Lung (tissue), 12 donors: ENCODE measurements around the gene SNX9. TPM values are rescaled to one million over a fixed set of nuclear protein-coding genes. Genes with fewer than 3 reads are reported as not detected.

Source experiments
- ATAC-seq: fragments of 200-7000 bp; cut with Tn5 transposase; one replicate; pipeline ENCODE4 v1.9.1; 2020; ENCODE audit warnings: moderate number of reproducible peaks; ENCODE audit not compliant: insufficient read depth, low FRiP score
- DNase-seq, 3 donors: peaks; one replicate each; pipeline ENCODE4 v3.0.0-alpha.2; 2013 to 2017
- H3K27ac ChIP-seq, 2 donors: one replicate each; pipeline ENCODE4 v1.5.1; 2013; ENCODE audit warnings: mild to moderate bottlenecking in 2 of 2, moderate library complexity in 2 of 2, control low read depth in 1 of 2, inconsistent platforms in 1 of 2, low read depth in 1 of 2, low read length in 1 of 2
- H3K27me3 ChIP-seq, 3 donors: one replicate each; pipeline ENCODE4 v1.5.1; 2013; ENCODE audit warnings: low read length in 2 of 3; ENCODE audit not compliant: control insufficient read depth in 3 of 3, insufficient read depth in 3 of 3
- H3K36me3 ChIP-seq, 4 donors: one replicate each; pipeline ENCODE4 v1.5.1; 2013; ENCODE audit warnings: low read length in 4 of 4, mild to moderate bottlenecking in 1 of 4, moderate library complexity in 1 of 4; ENCODE audit not compliant: control insufficient read depth in 4 of 4, insufficient read depth in 4 of 4
- H3K4me1 ChIP-seq, 5 donors: one replicate each; pipeline ENCODE4 v1.5.1; 2013; ENCODE audit warnings: low read length in 5 of 5, mild to moderate bottlenecking in 2 of 5, moderate library complexity in 1 of 5; ENCODE audit not compliant: control insufficient read depth in 5 of 5, insufficient read depth in 5 of 5
- H3K4me3 ChIP-seq: one replicate; pipeline ENCODE4 v1.5.1; 2013; ENCODE audit warnings: mild to moderate bottlenecking, control low read depth, moderate library complexity
- H3K9ac ChIP-seq, 2 donors: one replicate each; pipeline ENCODE4 v1.5.1; 2013; ENCODE audit warnings: low read length in 2 of 2, control low read depth in 1 of 2; ENCODE audit not compliant: insufficient read depth in 1 of 2
- H3K9me3 ChIP-seq, 4 donors: one replicate each; pipeline ENCODE4 v1.5.1; 2013; ENCODE audit warnings: low read length in 3 of 4, mild to moderate bottlenecking in 1 of 4, moderate library complexity in 1 of 4; ENCODE audit not compliant: control insufficient read depth in 4 of 4, insufficient read depth in 3 of 4
- WGBS, 2 donors: extraction: QIAGEN DNeasy Blood & Tissue Kit; methylation state at CpG; one replicate each; pipeline ENCODE4 v1.1.7; 2013; 5-methylcytosine and 5-hydroxymethylcytosine counted together
- polyA plus RNA-seq, 2 donors: library from polyadenylated mRNA; stranded (reverse); fragments of 200-250 nt; gene quantifications; one replicate each; pipeline ENCODE4 v1.2.1, GENCODE V29; 2013
- total RNA-seq, 2 donors: library from RNA; depleted of rRNA in 1 of 2; stranded (reverse); fragments of >200 nt in 1 of 2; gene quantifications; one replicate each; pipeline ENCODE4 v1.2.1, GENCODE V29; 2014 to 2021
- TF ChIP-seq, protein P1 (sequence below): IDR thresholded peaks from 2 replicates; pipeline ENCODE4 v1.5.1; 2012; ENCODE audit warnings: mild to moderate bottlenecking; ENCODE audit errors: control extremely low read depth, extremely low read depth
- donor health status: control.
- donor health status: control.
- donor health status: Bipolar disorder and iron deficiency.
- donor health status: healthy.
- donor health status: DM: yes; HTN: yes; CAD: no.

SNX9 gene
- total and polyA plus RNA-seq, 4 donors, result 13.8 to 35.0 (median 23.8) TPM

DNA sequence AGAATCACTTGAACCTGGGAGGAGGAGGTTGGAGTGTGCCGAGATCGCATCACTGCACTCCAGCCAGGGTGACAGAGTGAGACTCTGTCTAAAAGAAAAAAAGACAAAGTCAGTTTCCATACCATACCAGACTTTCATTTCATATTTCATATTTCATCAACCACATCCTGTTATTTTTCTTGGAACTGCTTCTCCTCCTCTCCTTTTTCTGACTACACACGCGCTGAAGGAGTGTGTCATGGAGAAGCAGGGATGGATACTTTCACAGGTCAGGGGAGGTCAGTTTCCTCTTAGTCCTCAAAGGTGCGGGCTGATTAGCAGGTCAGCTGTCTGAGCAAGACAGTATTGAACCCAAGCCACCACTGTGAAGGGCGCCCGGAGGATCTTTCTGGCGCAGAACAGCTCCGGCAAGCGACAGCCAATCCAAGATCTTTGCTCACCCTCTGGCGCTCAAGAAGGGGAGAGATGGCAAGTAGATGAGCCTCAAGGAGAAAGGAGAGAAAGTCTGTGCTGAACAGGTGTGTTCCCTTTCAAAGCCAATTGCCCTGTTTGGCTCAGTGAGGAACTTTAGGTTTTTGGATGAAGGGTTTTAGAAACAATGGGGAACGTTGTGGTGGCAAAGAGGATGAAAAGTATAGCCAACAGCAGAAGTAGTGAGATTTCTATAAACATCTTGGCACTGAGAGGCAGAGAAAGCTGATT, 139.7 kb downstream of the SNX9 start:
- H3K9me3 ChIP-seq, result peaks cover 0 to 11% (median 11%) of the 10 kb centered on the region in 4 donors
- H3K27me3 ChIP-seq, result no peaks in the 10 kb centered on the region
- no peak overlapping the region for H3K27ac ChIP-seq
- DNase-seq, result no peak
- TF ChIP-seq, protein P1, sequence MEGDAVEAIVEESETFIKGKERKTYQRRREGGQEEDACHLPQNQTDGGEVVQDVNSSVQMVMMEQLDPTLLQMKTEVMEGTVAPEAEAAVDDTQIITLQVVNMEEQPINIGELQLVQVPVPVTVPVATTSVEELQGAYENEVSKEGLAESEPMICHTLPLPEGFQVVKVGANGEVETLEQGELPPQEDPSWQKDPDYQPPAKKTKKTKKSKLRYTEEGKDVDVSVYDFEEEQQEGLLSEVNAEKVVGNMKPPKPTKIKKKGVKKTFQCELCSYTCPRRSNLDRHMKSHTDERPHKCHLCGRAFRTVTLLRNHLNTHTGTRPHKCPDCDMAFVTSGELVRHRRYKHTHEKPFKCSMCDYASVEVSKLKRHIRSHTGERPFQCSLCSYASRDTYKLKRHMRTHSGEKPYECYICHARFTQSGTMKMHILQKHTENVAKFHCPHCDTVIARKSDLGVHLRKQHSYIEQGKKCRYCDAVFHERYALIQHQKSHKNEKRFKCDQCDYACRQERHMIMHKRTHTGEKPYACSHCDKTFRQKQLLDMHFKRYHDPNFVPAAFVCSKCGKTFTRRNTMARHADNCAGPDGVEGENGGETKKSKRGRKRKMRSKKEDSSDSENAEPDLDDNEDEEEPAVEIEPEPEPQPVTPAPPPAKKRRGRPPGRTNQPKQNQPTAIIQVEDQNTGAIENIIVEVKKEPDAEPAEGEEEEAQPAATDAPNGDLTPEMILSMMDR, result no peak
- H3K9ac ChIP-seq, result no peak overlapping the region
- H3K36me3 ChIP-seq, result no peaks in the 10 kb centered on the region
- ATAC-seq, result no peak
- peaks cover 0 to 4% (median 0%) of the 10 kb centered on the region in 5 donors for H3K4me1 ChIP-seq
- no peak overlapping the region for H3K4me3 ChIP-seq
- WGBS, 2 donors, result 40 to 68% methylated on average over 12 of the region's 12 CpGs

- DNase-seq, result no peak
- H3K9ac ChIP-seq, result no peak overlapping the region
- no peaks in the 10 kb centered on the region for H3K36me3 ChIP-seq
- H3K4me1 ChIP-seq, result peaks cover 0 to 4% (median 0%) of the 10 kb centered on the region in 5 donors
- no peak overlapping the region for H3K27ac ChIP-seq
- 19 to 77% methylated on average over 3 of the region's 3 CpGs for WGBS, 2 donors
- no peak overlapping the region for H3K4me3 ChIP-seq
- TF ChIP-seq, protein P1, result no peak
- peaks cover 0 to 10% (median 6%) of the 10 kb centered on the region in 4 donors for H3K9me3 ChIP-seq
- no peak for ATAC-seq
- H3K27me3 ChIP-seq, result no peaks in the 10 kb centered on the region
Observed at GRCh38 chr6:157964100-157964499, 141.1 kb downstream of the SNX9 start.

DNA sequence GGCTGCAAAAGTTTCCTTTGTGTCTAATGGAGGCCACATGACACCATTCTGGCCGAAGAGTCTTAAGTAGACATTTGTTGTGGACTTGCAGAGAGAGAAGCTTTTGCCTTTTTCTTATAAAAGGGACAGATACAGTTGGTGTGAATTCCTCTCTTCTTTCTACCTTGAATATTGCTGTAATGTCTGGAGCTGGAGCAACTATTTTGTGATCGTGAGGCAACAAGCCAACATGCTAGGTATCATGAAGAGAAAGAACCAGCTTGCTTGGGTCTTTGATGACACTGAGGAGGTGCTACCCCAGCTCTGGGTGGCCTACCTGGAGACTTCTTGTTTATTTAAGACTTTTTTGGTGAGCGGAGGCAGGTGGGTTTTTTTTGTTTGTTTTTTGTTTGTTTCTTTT, 142.3 kb downstream of the SNX9 start:
- no peaks in the 10 kb centered on the region for H3K9me3 ChIP-seq
- TF ChIP-seq, protein P1, result no peak
- H3K4me3 ChIP-seq, result no peak overlapping the region
- no peaks in the 10 kb centered on the region for H3K27me3 ChIP-seq
- no peak overlapping the region for H3K9ac ChIP-seq
- no peaks in the 10 kb centered on the region for H3K36me3 ChIP-seq
- no peak for DNase-seq
- H3K4me1 ChIP-seq, result peaks cover 0 to 4% (median 0%) of the 10 kb centered on the region in 5 donors
- ATAC-seq, result no peak
- H3K27ac ChIP-seq, result no peak overlapping the region
- WGBS, 2 donors, result 97 to 98% methylated on average over 3 of the region's 3 CpGs
